OCI-LY3 (cell line): ENCODE measurements around the gene ACTR3.
"Not testable (repeated sequence)": the region's sequence is repeated elsewhere in the genome, so short reads cannot be mapped to it uniquely, and the experiment has no call there.

Experiments used
- H2AFZ ChIP-seq: fragments of 200-600, 300-600 bp; shearing (Covaris generic); 2 replicates; pipeline ENCODE4 v1.6.0; 2014; ENCODE audit warnings: antibody characterized with exemption, low read depth, low read length
- H3K27ac ChIP-seq: fragments of 200-600, 300-600 bp; sonication (generic); 2 replicates; pipeline ENCODE4 v1.5.1; 2014; ENCODE audit warnings: mild to moderate bottlenecking, low read length, moderate library complexity, mixed read lengths
- H3K27me3 ChIP-seq: fragments of 200-600, 300-600 bp; sonication (generic); 2 replicates; pipeline ENCODE4 v1.6.1; 2014; ENCODE audit warnings: low read depth, low read length, mixed read lengths
- H3K36me3 ChIP-seq: fragments of 200-600, 300-600 bp; sonication (generic); replicated peaks from 2 replicates; pipeline ENCODE3; 2014; ENCODE audit warnings: low read depth, low read length, mixed read lengths
- H3K4me1 ChIP-seq: fragments of 300-600, 200-600 bp; sonication (generic); 2 replicates; pipeline ENCODE4 v1.6.1; 2014; ENCODE audit warnings: low read length, mixed read lengths
- H3K4me2 ChIP-seq: fragments of 200-600, 300-600 bp; sonication (generic); 2 replicates; pipeline ENCODE4 v1.6.1; 2014; ENCODE audit warnings: low read length, mixed read lengths
- H3K4me3 ChIP-seq: fragments of 300-600, 200-600 bp; sonication (generic); 2 replicates; pipeline ENCODE4 v1.5.1; 2014; ENCODE audit warnings: antibody characterized with exemption, mild to moderate bottlenecking, low read length, moderate library complexity
- H3K79me2 ChIP-seq: fragments of 300-600, 200-600 bp; shearing (Covaris generic); 2 replicates; pipeline ENCODE4 v1.6.1; 2014; ENCODE audit warnings: mild to moderate bottlenecking, low read length, mixed read lengths
- H3K9ac ChIP-seq: fragments of 300-600, 200-600 bp; shearing (Covaris generic); 2 replicates; pipeline ENCODE4 v1.6.0; 2014; ENCODE audit warnings: mild to moderate bottlenecking, low read length, moderate library complexity
- H3K9me3 ChIP-seq: fragments of 200-600, 300-600 bp; shearing (Covaris generic); 2 replicates; pipeline ENCODE4 v1.6.1; 2014; ENCODE audit warnings: low read length, mixed read lengths; ENCODE audit not compliant: insufficient read depth
- H4K20me1 ChIP-seq: fragments of 200-600, 300-600 bp; sonication (generic); 2 replicates; pipeline ENCODE4 v1.6.1; 2016; ENCODE audit warnings: low read length, mixed read lengths; ENCODE audit not compliant: insufficient read depth
- CTCF ChIP-seq: fragments of 200-600, 300-600 bp; sonication (generic); IDR thresholded peaks from 2 replicates; pipeline ENCODE4 v1.5.1; 2014; ENCODE audit warnings: antibody characterized with exemption, low read length, low read depth
- EZH2phosphoT487 ChIP-seq: fragments of 200-600 bp; shearing (Covaris generic); IDR thresholded peaks from 2 replicates; pipeline ENCODE4 v1.6.1; 2018; ENCODE audit warnings: antibody characterized with exemption, mixed run types, low read depth

Gene ACTR3

GRCh38 chr2:113937501-113937900 is 47.6 kb downstream of the ACTR3 start:
- H3K27ac ChIP-seq = peak overlapping the region; percentile 19; the same call in 1 of the 2 replicates
- no peak overlapping the region for H2AFZ ChIP-seq
- H3K27me3 ChIP-seq = no peaks in the 10 kb centered on the region
- H3K79me2 ChIP-seq = peaks cover 62% of the 10 kb centered on the region
- no peak overlapping the region for H3K4me2 ChIP-seq
- no peak overlapping the region for H3K4me3 ChIP-seq
- H3K4me1 ChIP-seq = peaks cover 15% of the 10 kb centered on the region; the same call in 1 of the 2 replicates
- H3K9ac ChIP-seq = no peak overlapping the region
- no peak for TF ChIP-seq CTCF
- no peak for TF ChIP-seq EZH2phosphoT487
- peaks cover 17% of the 10 kb centered on the region for H3K9me3 ChIP-seq
- peaks cover 74% of the 10 kb centered on the region for H3K36me3 ChIP-seq
- H4K20me1 ChIP-seq = peaks cover 18% of the 10 kb centered on the region

- Histone ChIP-seq H3K79me2 (peaks cover 62% of the 10 kb centered on the region), H3K27me3 (no peaks in the 10 kb centered on the region), H3K9me3 (peaks cover 17% of the 10 kb centered on the region), H3K4me3 (no peak overlapping the region), H3K4me2 (no peak overlapping the region), H3K4me1 (peaks cover 43% of the 10 kb centered on the region), H2AFZ (no peak overlapping the region), H4K20me1 (peaks cover 23% of the 10 kb centered on the region), H3K27ac (no peak overlapping the region), H3K9ac (no peak overlapping the region), H3K36me3 (peaks cover 73% of the 10 kb centered on the region)
- TF ChIP-seq CTCF = no peak
- no peak for TF ChIP-seq EZH2phosphoT487
These were observed 51.0 kb downstream of the ACTR3 start for GRCh38 chr2:113940891-113941290.

- not testable (repeated sequence) for H3K9me3 ChIP-seq, H3K27me3 ChIP-seq, H2AFZ ChIP-seq, H3K9ac ChIP-seq, H3K4me3 ChIP-seq, H3K4me2 ChIP-seq, H3K27ac ChIP-seq
- H3K4me1 ChIP-seq = peaks cover 36% of the 10 kb centered on the region
- H3K79me2 ChIP-seq = peaks cover 68% of the 10 kb centered on the region
- H3K36me3 ChIP-seq = peaks cover 72% of the 10 kb centered on the region
- peaks cover 41% of the 10 kb centered on the region for H4K20me1 ChIP-seq
These were observed 55.9 kb downstream of the ACTR3 start for GRCh38 chr2:113945784-113946183.

GRCh38 chr2:113950906-113951305 is 61.0 kb downstream of the ACTR3 start:
- not testable (repeated sequence) for H3K27ac ChIP-seq, H3K9me3 ChIP-seq, H3K4me1 ChIP-seq, H3K27me3 ChIP-seq, H3K4me3 ChIP-seq, H3K9ac ChIP-seq, H2AFZ ChIP-seq, H3K4me2 ChIP-seq
- Histone ChIP-seq H3K79me2 (peaks cover 60% of the 10 kb centered on the region), H3K36me3 (peaks cover 76% of the 10 kb centered on the region), H4K20me1 (peaks cover 55% of the 10 kb centered on the region)

GRCh38 chr2:113961000-113961399 is 71.1 kb downstream of the ACTR3 start:
- TF ChIP-seq EZH2phosphoT487 (no peak), CTCF (no peak)
- H3K79me2 ChIP-seq = no peaks in the 10 kb centered on the region
- no peak overlapping the region for H3K4me2 ChIP-seq
- H3K36me3 ChIP-seq = peaks cover 47% of the 10 kb centered on the region
- H3K27ac ChIP-seq = no peak overlapping the region
- no peak overlapping the region for H3K4me3 ChIP-seq
- no peak overlapping the region for H2AFZ ChIP-seq
- H3K27me3 ChIP-seq = no peaks in the 10 kb centered on the region
- no peak overlapping the region for H3K9ac ChIP-seq
- no peaks in the 10 kb centered on the region for H3K9me3 ChIP-seq
- peaks cover 10% of the 10 kb centered on the region for H3K4me1 ChIP-seq
- peaks cover 2% of the 10 kb centered on the region; the same call in 1 of the 2 replicates for H4K20me1 ChIP-seq
